Measurements from ENCODE around the gene ZGLP1. TPM values are rescaled to one million over a fixed set of nuclear protein-coding genes. Genes with fewer than 3 reads are reported as not detected.

The ZGLP1 gene
- total RNA-seq, 2 donors from 2014 or later, result 0.96 to 5.1 TPM

- intact Hi-C loops (cut with DNase I), result loop anchor here (5.0 kb wide), 1 partner anchor 65 kb away; no protein-coding TSS in a partner anchor
- peaks cover 10% of the 10 kb centered on the region for H3K36me3 ChIP-seq
- peak overlapping the region; percentile 73 to 80 for H3K9ac ChIP-seq (ENCODE audit: low read depth in 2 of 2, low read length in 2 of 2)
- peak overlapping the region; percentile 85 for H3K4me3 ChIP-seq
- peak overlapping the region; percentile 84 for H3K27ac ChIP-seq
- no peak for TF ChIP-seq CTCF (IDR thresholded peaks at IDR 0.05)
- H3K9me3 ChIP-seq, result no peaks in the 10 kb centered on the region
- H3K27me3 ChIP-seq, result no peaks in the 10 kb centered on the region
- H3K4me1 ChIP-seq, result peaks cover 8% of the 10 kb centered on the region
- peak; percentile 70 for DNase-seq
Measured at GRCh38 chr19:10332158-10332964, 22.7 kb upstream of the ZGLP1 start.

GRCh38 chr19:10329555-10329954, 19.9 kb upstream of the ZGLP1 start:
- H3K27me3 ChIP-seq, result no peaks in the 10 kb centered on the region
- intact Hi-C loops (cut with DNase I), result no loop called here
- no peak for DNase-seq
- H3K36me3 ChIP-seq, result peaks cover 10% of the 10 kb centered on the region
- no peak overlapping the region for H3K27ac ChIP-seq
- TF ChIP-seq CTCF (IDR thresholded peaks at IDR 0.05), result no peak
- H3K9ac ChIP-seq (ENCODE audit: low read depth in 2 of 2, low read length in 2 of 2), result no peak overlapping the region
- H3K4me1 ChIP-seq, result peaks cover 8% of the 10 kb centered on the region
- no peaks in the 10 kb centered on the region for H3K9me3 ChIP-seq
- H3K4me3 ChIP-seq, result no peak overlapping the region

- no peak for DNase-seq
- Histone ChIP-seq H3K9ac (ENCODE audit: low read depth in 2 of 2, low read length in 2 of 2) (no peak overlapping the region), H3K27ac (no peak overlapping the region), H3K36me3 (peaks cover 10% of the 10 kb centered on the region), H3K9me3 (no peaks in the 10 kb centered on the region), H3K27me3 (no peaks in the 10 kb centered on the region), H3K4me1 (peaks cover 8% of the 10 kb centered on the region), H3K4me3 (no peak overlapping the region)
- intact Hi-C loops (cut with DNase I), result no loop called here
- TF ChIP-seq CTCF (IDR thresholded peaks at IDR 0.05), result no peak
Measured at GRCh38 chr19:10328558-10329429, 19.2 kb upstream of the ZGLP1 start.

GRCh38 chr19:10327793-10328192, 18.2 kb upstream of the ZGLP1 start:
- Histone ChIP-seq H3K36me3 (peaks cover 10% of the 10 kb centered on the region), H3K4me1 (peaks cover 8% of the 10 kb centered on the region), H3K9ac (ENCODE audit: low read depth in 2 of 2, low read length in 2 of 2) (no peak overlapping the region), H3K27me3 (no peaks in the 10 kb centered on the region), H3K9me3 (no peaks in the 10 kb centered on the region), H3K27ac (no peak overlapping the region), H3K4me3 (no peak overlapping the region)
- intact Hi-C loops (cut with DNase I), result no loop called here
- DNase-seq, result no peak
- no peak for TF ChIP-seq CTCF (IDR thresholded peaks at IDR 0.05)

- H3K36me3 ChIP-seq, result peaks cover 10% of the 10 kb centered on the region
- H3K9ac ChIP-seq (ENCODE audit: low read depth in 2 of 2, low read length in 2 of 2), result no peak overlapping the region
- H3K9me3 ChIP-seq, result no peaks in the 10 kb centered on the region
- DNase-seq, result no peak
- peaks cover 7% of the 10 kb centered on the region for H3K4me1 ChIP-seq
- intact Hi-C loops (cut with DNase I), result no loop called here
- no peak overlapping the region for H3K27ac ChIP-seq
- no peak overlapping the region for H3K4me3 ChIP-seq
- no peaks in the 10 kb centered on the region for H3K27me3 ChIP-seq
- TF ChIP-seq CTCF (IDR thresholded peaks at IDR 0.05), result no peak
Measured at GRCh38 chr19:10325732-10326131, 16.1 kb upstream of the ZGLP1 start.

All from colonic mucosa (tissue), 4 donors.